Activated T-helper 1 cell treated with anti-CD3 and anti-CD28 coated beads, Interleukin-12 subunit alpha, Interleukin-12 subunit beta, Interleukin-2, Interleukin-4 antibody, amounts not matched to agents 30 ng/mL and 10 ng/mL and 1 ng/mL, durations not matched to agents 14 hours and 24 hours and 36 hours (primary cell): Measurements from ENCODE around the gene DIPK1B. TPM values are rescaled to one million over a fixed set of nuclear protein-coding genes. Genes with fewer than 3 reads are reported as not detected.
A peak's percentile ranks its signal among the peaks of the same experiment; 100 is the strongest.
"Not testable (repeated sequence)": the region's sequence is repeated elsewhere in the genome, so short reads cannot be mapped to it uniquely, and the experiment has no call there.

Experiments used
- DNase-seq: peaks from one replicate; pipeline ENCODE4 v3.0.0; 2021; ENCODE audit warnings: low spot score
- H3K27ac Mint-ChIP-seq: one replicate; pipeline ENCODE4 v1.8.0; 2021; ENCODE audit warnings: mild to moderate bottlenecking, mixed read lengths
- H3K27me3 Mint-ChIP-seq: one replicate; pipeline ENCODE4 v1.8.0; 2022; ENCODE audit warnings: mild to moderate bottlenecking, moderate library complexity, mixed read lengths; ENCODE audit not compliant: insufficient read depth
- H3K36me3 Mint-ChIP-seq: one replicate; pipeline ENCODE4 v1.8.0; 2021; ENCODE audit warnings: low read depth, mixed read lengths
- H3K4me1 Mint-ChIP-seq: one replicate; pipeline ENCODE4 v1.8.0; 2021; ENCODE audit warnings: low read depth, mixed read lengths
- H3K4me3 Mint-ChIP-seq: one replicate; pipeline ENCODE4 v1.8.0; 2021; ENCODE audit warnings: mild to moderate bottlenecking, moderate library complexity, mixed read lengths
- H3K9me3 Mint-ChIP-seq: one replicate; pipeline ENCODE4 v1.8.0; 2021; ENCODE audit warnings: mixed read lengths
- intact Hi-C: fragments of 100-400 bp; cut with micrococcal nuclease; formaldehyde crosslinking; loops from one replicate; pipeline ENCODE4 v1.15.1; 2024
- total RNA-seq: library from RNA; stranded (reverse); gene quantifications from 2 replicates; pipeline ENCODE4 v1.2.3, GENCODE V29; 2022

DIPK1B gene
- total RNA-seq, 1 donor from 2014 or later, result 0.88 TPM

GRCh38 chr9:136747161-136748060, 35.0 kb downstream of the DIPK1B start:
- intact Hi-C loops, result no loop called here
- DNase-seq, result no peak
- Mint-ChIP-seq H3K27me3 (peaks cover 8% of the 10 kb centered on the region), H3K36me3 (peaks cover 2% of the 10 kb centered on the region), H3K4me1 (peaks cover 10% of the 10 kb centered on the region), H3K9me3 (peaks cover 20% of the 10 kb centered on the region), H3K4me3 (no peak overlapping the region), H3K27ac (no peak overlapping the region)

GRCh38 chr9:136748201-136748600, 35.8 kb downstream of the DIPK1B start, which contains the start of gene LCN6:
TSS of gene LCN6 (minus strand) at chr9:136748525. CDS start at chr9:136748483, 42 bp downstream.
- Mint-ChIP-seq H3K9me3 (peaks cover 27% of the 10 kb centered on the region), H3K4me3 (no peak within 1 kb of the TSS), H3K27ac (no peak within 1 kb of the TSS), H3K27me3 (peaks cover 8% of the 10 kb centered on the region), H3K4me1 (peaks cover 10% of the 10 kb centered on the region), H3K36me3 (peaks cover 4% of the 10 kb centered on the region)
- no peak for DNase-seq
- intact Hi-C loops, result no loop called here

GRCh38 chr9:136748666-136749611, 36.6 kb downstream of the DIPK1B start:
- DNase-seq, result no peak
- Mint-ChIP-seq H3K36me3 (peaks cover 4% of the 10 kb centered on the region), H3K4me1 (peaks cover 10% of the 10 kb centered on the region), H3K27ac (no peak overlapping the region), H3K4me3 (no peak overlapping the region), H3K9me3 (peaks cover 27% of the 10 kb centered on the region), H3K27me3 (peaks cover 8% of the 10 kb centered on the region)
- intact Hi-C loops, result no loop called here

- Mint-ChIP-seq H3K4me1 (peaks cover 10% of the 10 kb centered on the region), H3K4me3 (no peak overlapping the region)
- intact Hi-C loops, result no loop called here
Measured at GRCh38 chr9:136750526-136750925, 38.2 kb downstream of the DIPK1B start.

GRCh38 chr9:136751244-136751643, 38.9 kb downstream of the DIPK1B start:
- H3K36me3 Mint-ChIP-seq, result peaks cover 4% of the 10 kb centered on the region

More at GRCh38 chr9:136750526-136750925, 38.2 kb downstream of the DIPK1B start:
- Mint-ChIP-seq H3K9me3 (peaks cover 27% of the 10 kb centered on the region), H3K36me3 (peaks cover 4% of the 10 kb centered on the region), H3K27me3 (peaks cover 8% of the 10 kb centered on the region), H3K27ac (peak overlapping the region; percentile 52)
- no peak for DNase-seq

GRCh38 chr9:136751814-136752213, 39.4 kb downstream of the DIPK1B start:
- Mint-ChIP-seq H3K36me3 (peaks cover 4% of the 10 kb centered on the region), H3K4me1 (peaks cover 10% of the 10 kb centered on the region), H3K4me3 (no peak overlapping the region), H3K27ac (no peak overlapping the region), H3K27me3 (peaks cover 8% of the 10 kb centered on the region), H3K9me3 (peaks cover 27% of the 10 kb centered on the region)
- no peak for DNase-seq
- intact Hi-C loops, result no loop called here

More at GRCh38 chr9:136751244-136751643, 38.9 kb downstream of the DIPK1B start:
- intact Hi-C loops, result no loop called here
- Mint-ChIP-seq H3K4me1 (peaks cover 10% of the 10 kb centered on the region), H3K4me3 (no peak overlapping the region), H3K27me3 (peaks cover 8% of the 10 kb centered on the region), H3K9me3 (peaks cover 27% of the 10 kb centered on the region), H3K27ac (no peak overlapping the region)
- DNase-seq, result no peak

GRCh38 chr9:136753371-136754058, 41.1 kb downstream of the DIPK1B start:
- intact Hi-C loops, result no loop called here
- Mint-ChIP-seq H3K36me3 (peaks cover 4% of the 10 kb centered on the region), H3K9me3 (peaks cover 27% of the 10 kb centered on the region), H3K4me1 (peaks cover 10% of the 10 kb centered on the region), H3K27ac (no peak overlapping the region), H3K4me3 (no peak overlapping the region), H3K27me3 (peaks cover 8% of the 10 kb centered on the region)
- DNase-seq, result no peak

GRCh38 chr9:136754059-136754572, 41.7 kb downstream of the DIPK1B start:
- Mint-ChIP-seq H3K4me1 (peaks cover 10% of the 10 kb centered on the region), H3K4me3 (no peak overlapping the region), H3K27me3 (peaks cover 8% of the 10 kb centered on the region), H3K9me3 (peaks cover 27% of the 10 kb centered on the region), H3K27ac (no peak overlapping the region), H3K36me3 (peaks cover 4% of the 10 kb centered on the region)
- DNase-seq, result no peak
- intact Hi-C loops, result no loop called here

- intact Hi-C loops, result no loop called here
- Mint-ChIP-seq H3K9me3 (peaks cover 27% of the 10 kb centered on the region), H3K4me3 (no peak overlapping the region), H3K27ac (no peak overlapping the region), H3K4me1 (peaks cover 10% of the 10 kb centered on the region), H3K27me3 (peaks cover 8% of the 10 kb centered on the region), H3K36me3 (peaks cover 4% of the 10 kb centered on the region)
- DNase-seq, result no peak
Measured at GRCh38 chr9:136754626-136755301, 42.4 kb downstream of the DIPK1B start.

- H3K4me1 Mint-ChIP-seq, H3K4me3 Mint-ChIP-seq, H3K27me3 Mint-ChIP-seq, intact Hi-C loops, H3K36me3 Mint-ChIP-seq, DNase-seq: not testable (repeated sequence)
- peaks cover 26% of the 10 kb centered on the region for H3K9me3 Mint-ChIP-seq
- H3K27ac Mint-ChIP-seq, result peak overlapping the region; percentile 12
Measured at GRCh38 chr9:136755302-136756133, 43.1 kb downstream of the DIPK1B start.

GRCh38 chr9:136756134-136756438, 43.7 kb downstream of the DIPK1B start:
- intact Hi-C loops, result no loop called here
- Mint-ChIP-seq H3K36me3 (peaks cover 1% of the 10 kb centered on the region), H3K4me1 (peaks cover under 1% of the 10 kb centered on the region), H3K9me3 (peaks cover 21% of the 10 kb centered on the region), H3K27ac (no peak overlapping the region), H3K27me3 (peaks cover 6% of the 10 kb centered on the region), H3K4me3 (no peak overlapping the region)
- no peak for DNase-seq
